HFFc6 (cell line): ENCODE data around the gene TWIST2. TPM values are rescaled to one million over a fixed set of nuclear protein-coding genes. Genes with fewer than 3 reads are reported as not detected.

Experiments
- DNase-seq: peaks from one replicate; pipeline ENCODE4 v3.0.0-alpha.2; 2018
- H3K27ac Mint-ChIP-seq: 2 replicates; pipeline ENCODE4 v1.8.0; 2020; ENCODE audit warnings: mild to moderate bottlenecking, mixed read lengths
- H3K27me3 Mint-ChIP-seq: 2 replicates; pipeline ENCODE4 v1.8.0; 2021; ENCODE audit warnings: mild to moderate bottlenecking, moderate library complexity, mixed read lengths; ENCODE audit not compliant: insufficient read depth
- H3K36me3 Mint-ChIP-seq: 2 replicates; pipeline ENCODE4 v1.8.0; 2021; ENCODE audit warnings: low read depth, mixed read lengths
- H3K4me1 Mint-ChIP-seq: 2 replicates; pipeline ENCODE4 v1.8.0; 2020; ENCODE audit warnings: low read depth, mixed read lengths
- H3K4me3 Mint-ChIP-seq: 2 replicates; pipeline ENCODE4 v1.8.0; 2020; ENCODE audit warnings: mild to moderate bottlenecking, moderate library complexity, mixed read lengths
- H3K9me3 Mint-ChIP-seq: 2 replicates; pipeline ENCODE4 v1.8.0; 2020; ENCODE audit warnings: mild to moderate bottlenecking, mixed read lengths
- total RNA-seq, 6 experiments: library from RNA; stranded (reverse); fragmentation: NEBNext Ultra II Directional; extraction: Animal tissue kit (Norgen Biotek cat#: 25700); gene quantifications; 2 replicates in 1 of 6; 3 replicates in 5 of 6; pipeline ENCODE4 v1.2.3, GENCODE V29; 2021
- TF ChIP-seq, protein P1 (sequence below): fragments of 200-600 bp; sonication (generic); IDR thresholded peaks from 2 replicates; pipeline ENCODE4 v1.5.0; 2021; ENCODE audit warnings: antibody characterized with exemption, mild to moderate bottlenecking

The TWIST2 gene
- total RNA-seq, 6 experiments from 2014 or later = 127 to 146 (median 137) TPM

- H3K27ac Mint-ChIP-seq = no peak overlapping the region
- no peak for DNase-seq
- H3K27me3 Mint-ChIP-seq = peaks cover 15% of the 10 kb centered on the region
- H3K9me3 Mint-ChIP-seq = no peaks in the 10 kb centered on the region
- TF ChIP-seq, protein P1, sequence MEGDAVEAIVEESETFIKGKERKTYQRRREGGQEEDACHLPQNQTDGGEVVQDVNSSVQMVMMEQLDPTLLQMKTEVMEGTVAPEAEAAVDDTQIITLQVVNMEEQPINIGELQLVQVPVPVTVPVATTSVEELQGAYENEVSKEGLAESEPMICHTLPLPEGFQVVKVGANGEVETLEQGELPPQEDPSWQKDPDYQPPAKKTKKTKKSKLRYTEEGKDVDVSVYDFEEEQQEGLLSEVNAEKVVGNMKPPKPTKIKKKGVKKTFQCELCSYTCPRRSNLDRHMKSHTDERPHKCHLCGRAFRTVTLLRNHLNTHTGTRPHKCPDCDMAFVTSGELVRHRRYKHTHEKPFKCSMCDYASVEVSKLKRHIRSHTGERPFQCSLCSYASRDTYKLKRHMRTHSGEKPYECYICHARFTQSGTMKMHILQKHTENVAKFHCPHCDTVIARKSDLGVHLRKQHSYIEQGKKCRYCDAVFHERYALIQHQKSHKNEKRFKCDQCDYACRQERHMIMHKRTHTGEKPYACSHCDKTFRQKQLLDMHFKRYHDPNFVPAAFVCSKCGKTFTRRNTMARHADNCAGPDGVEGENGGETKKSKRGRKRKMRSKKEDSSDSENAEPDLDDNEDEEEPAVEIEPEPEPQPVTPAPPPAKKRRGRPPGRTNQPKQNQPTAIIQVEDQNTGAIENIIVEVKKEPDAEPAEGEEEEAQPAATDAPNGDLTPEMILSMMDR = no peak
- no peak overlapping the region for H3K4me3 Mint-ChIP-seq
- peaks cover 10% of the 10 kb centered on the region for H3K4me1 Mint-ChIP-seq
- H3K36me3 Mint-ChIP-seq = peaks cover 14% of the 10 kb centered on the region
Observed at GRCh38 chr2:238904716-238905115, 56.8 kb downstream of the TWIST2 start.

GRCh38 chr2:238905224-238905623 lies 57.3 kb downstream of the TWIST2 start:
- Mint-ChIP-seq H3K36me3 (peaks cover 19% of the 10 kb centered on the region), H3K9me3 (no peaks in the 10 kb centered on the region), H3K4me3 (no peak overlapping the region), H3K27me3 (peaks cover 18% of the 10 kb centered on the region), H3K27ac (no peak overlapping the region), H3K4me1 (peaks cover 10% of the 10 kb centered on the region)
- DNase-seq = no peak
- TF ChIP-seq, protein P1 = no peak

DNA sequence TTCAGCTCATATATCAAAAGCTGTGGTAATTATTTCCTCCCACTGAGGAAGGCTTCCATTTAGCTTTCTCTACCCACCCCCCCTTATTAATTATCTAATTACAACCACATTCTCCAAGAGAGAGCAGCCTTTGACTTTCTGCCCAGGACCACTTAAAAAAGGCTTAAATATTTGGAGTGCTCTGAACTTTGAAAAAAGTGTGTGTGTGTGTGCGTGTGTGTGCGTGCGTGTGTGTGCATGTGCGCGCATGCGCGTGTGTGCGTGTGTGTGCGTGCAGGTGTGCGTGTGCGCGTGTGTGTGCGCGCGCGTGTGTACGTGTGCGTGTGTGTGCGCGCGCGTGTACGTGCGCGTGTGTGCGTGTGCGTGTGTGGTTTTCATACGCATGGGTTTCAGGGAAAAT lies 57.8 kb downstream of the TWIST2 start:
- TF ChIP-seq, protein P1 = no peak
- peaks cover 18% of the 10 kb centered on the region for H3K27me3 Mint-ChIP-seq
- H3K4me1 Mint-ChIP-seq = peaks cover 10% of the 10 kb centered on the region
- no peak for DNase-seq
- peak overlapping the region; percentile 17; the same call in 1 of the 2 replicates for H3K27ac Mint-ChIP-seq
- no peak overlapping the region for H3K4me3 Mint-ChIP-seq
- H3K9me3 Mint-ChIP-seq = no peaks in the 10 kb centered on the region
- peaks cover 23% of the 10 kb centered on the region for H3K36me3 Mint-ChIP-seq

GRCh38 chr2:238906254-238906935 lies 58.5 kb downstream of the TWIST2 start:
- H3K4me3 Mint-ChIP-seq = peak overlapping the region; percentile 2; the same call in 1 of the 2 replicates
- peaks cover 14% of the 10 kb centered on the region for H3K27me3 Mint-ChIP-seq
- peaks cover 13% of the 10 kb centered on the region for H3K4me1 Mint-ChIP-seq
- no peaks in the 10 kb centered on the region for H3K9me3 Mint-ChIP-seq
- peak overlapping the region; percentile 67 for H3K27ac Mint-ChIP-seq
- DNase-seq = no peak
- peaks cover 23% of the 10 kb centered on the region for H3K36me3 Mint-ChIP-seq
- TF ChIP-seq, protein P1 = no peak

DNA sequence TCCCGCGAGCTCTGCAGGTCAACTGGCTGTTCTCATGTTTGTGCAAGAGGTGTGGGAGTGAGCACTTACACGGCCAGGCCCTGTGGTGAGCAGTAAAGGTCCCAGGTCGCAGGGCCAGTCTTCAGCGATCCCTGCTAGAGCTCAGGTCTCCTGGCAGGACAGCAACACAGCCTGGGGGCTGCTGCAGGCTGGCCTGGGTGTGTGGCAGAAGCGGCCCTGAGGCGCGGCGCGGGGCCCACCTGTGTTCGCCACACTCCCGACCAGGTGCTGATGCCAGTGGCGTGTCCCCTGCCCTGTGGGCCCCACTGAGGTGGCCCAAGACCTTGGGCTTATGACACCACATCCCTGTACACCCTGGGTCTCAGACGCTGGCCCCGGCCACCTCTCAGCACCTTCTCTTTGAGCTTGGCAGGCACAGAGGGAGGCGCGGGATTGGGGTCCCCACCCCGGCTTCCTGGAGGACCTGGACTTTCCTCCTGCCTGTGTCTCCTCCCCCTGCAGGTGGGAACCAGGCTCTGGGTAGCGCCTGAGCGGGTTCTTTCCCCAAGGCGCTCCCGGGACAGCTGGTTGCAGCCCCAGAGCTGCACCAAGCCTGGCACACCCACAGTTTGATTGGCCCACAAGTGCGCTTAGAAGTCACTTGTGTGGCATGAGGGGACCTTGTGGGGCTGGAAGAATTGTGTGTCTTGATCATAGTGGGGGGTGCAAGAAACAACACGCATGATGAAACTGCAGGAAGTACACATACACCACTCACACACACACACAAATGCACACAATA lies 59.2 kb downstream of the TWIST2 start:
- Mint-ChIP-seq H3K4me3 (no peak overlapping the region), H3K9me3 (no peaks in the 10 kb centered on the region), H3K4me1 (peaks cover 19% of the 10 kb centered on the region), H3K36me3 (peaks cover 29% of the 10 kb centered on the region), H3K27ac (0 out of 2 replicates have a peak overlapping the region, but pooled peaks have one; percentile 67), H3K27me3 (peaks cover 16% of the 10 kb centered on the region)
- DNase-seq = no peak
- TF ChIP-seq, protein P1 = no peak
